ENCODE data around the gene GSN. TPM values are rescaled to one million over a fixed set of nuclear protein-coding genes. Genes with fewer than 3 reads are reported as not detected.

Gene GSN
- total and polyA plus RNA-seq, 2 of the 8 experiments (the other 6 are each of a cell fraction or from before 2014, with no cell fraction given) = 52.3 to 94.5 TPM

- TF ChIP-seq SIN3A (conservative IDR thresholded peaks at IDR 0.05 in 1 of 2, IDR thresholded peaks at IDR 0.05 in 1 of 2; ENCODE audit: low read depth in 1 of 2, low read length in 2 of 2) = no peak
Observed at GRCh38 chr9:121316852-121317373, 49.0 kb downstream of the GSN start (continued).

Measured in H1 (cell line).